ENCODE results near the gene APLP2.

DNA sequence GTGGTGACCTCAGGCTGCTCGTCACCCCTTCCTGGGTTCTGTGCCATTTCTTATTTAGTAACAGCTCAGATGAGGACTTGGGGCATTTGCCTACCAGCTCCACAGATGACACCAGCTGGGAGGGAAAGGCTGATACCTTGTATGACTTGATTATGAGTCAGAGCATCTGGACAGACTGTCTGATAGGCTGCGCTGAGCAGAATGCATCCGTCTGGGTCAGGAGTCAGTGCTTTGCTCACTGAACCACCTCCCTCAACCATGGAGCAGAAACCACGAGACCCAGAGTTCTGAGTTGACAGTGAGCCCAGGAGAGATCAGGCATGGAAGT, 96.7 kb downstream of the APLP2 start:
- TF ChIP-seq POLR2A (conservative IDR thresholded peaks at IDR 0.05) = no peak
- TF ChIP-seq NCOA1 (IDR thresholded peaks at IDR 0.05; ENCODE audit: low read depth) = no peak
- no peak for TF ChIP-seq EP300 (IDR thresholded peaks at IDR 0.05; ENCODE audit: low read length)
- TF ChIP-seq, protein P1, sequence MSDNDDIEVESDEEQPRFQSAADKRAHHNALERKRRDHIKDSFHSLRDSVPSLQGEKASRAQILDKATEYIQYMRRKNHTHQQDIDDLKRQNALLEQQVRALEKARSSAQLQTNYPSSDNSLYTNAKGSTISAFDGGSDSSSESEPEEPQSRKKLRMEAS (CRISPR knock-in tag; IDR thresholded peaks at IDR 0.05) = no peak
- no peak for TF ChIP-seq JUN (IDR thresholded peaks at IDR 0.05; ENCODE audit: borderline replicate concordance, low read depth, low read length)
- no peak for TF ChIP-seq JUN (CRISPR knock-in tag; IDR thresholded peaks at IDR 0.05; ENCODE audit: borderline replicate concordance)
- no peak for TF ChIP-seq MTA1 (IDR thresholded peaks at IDR 0.05; ENCODE audit: borderline replicate concordance)
